T-cell (primary cell): Measurements from ENCODE around the gene PPP2R5B. TPM values are rescaled to one million over a fixed set of nuclear protein-coding genes. Genes with fewer than 3 reads are reported as not detected.

Experiments used
- ATAC-seq, 4 experiments: fragments of 200-7000 bp in 3 of 4; fragments of 150-1000 bp in 1 of 4; cut with Tn5 transposase; replicated peaks in 1 of 4; 1 replicate in 3 of 4; 2 replicates in 1 of 4; pipeline ENCODE4 v1.10.0; 2021; ENCODE audit warnings: moderate library complexity in 3 of 4, mild to moderate bottlenecking in 2 of 4, moderate number of reproducible peaks in 1 of 4
- CTCF ChIA-PET, 2 donors: fragments of 300-600 bp; sonication (Branson Sonifier 250); formaldehyde crosslinking; loops; one replicate each; lab custom pipeline; 2022; ENCODE audit warnings: antibody characterized with exemption in 2 of 2; lab: Charles Lee
- POLR2A ChIA-PET, 2 donors: fragments of 300-600 bp; sonication (Branson Sonifier 250); formaldehyde crosslinking; loops; one replicate each; lab custom pipeline; 2022; ENCODE audit warnings: antibody characterized with exemption in 2 of 2; lab: Charles Lee
- DNase-seq, 35 experiments: peaks; one replicate each; pipeline versions ENCODE4 v3.0.0 to v3.0.0-alpha.2; 2013 to 2023
- H3K27ac ChIP-seq: one replicate; pipeline ENCODE4 v1.5.1; 2013; ENCODE audit warnings: low read length
- H3K27me3 ChIP-seq, 2 experiments: replicated peaks in 1 of 2; 1 replicate in 1 of 2; 2 replicates in 1 of 2; pipeline versions ENCODE4 v1.6.1 to v1.7.0; 2013; ENCODE audit warnings: low read length in 1 of 2, mixed read lengths in 1 of 2; ENCODE audit not compliant: control insufficient read depth in 2 of 2, insufficient read depth in 2 of 2; ENCODE audit errors: extremely low read depth in 1 of 2
- H3K36me3 ChIP-seq, 2 donors: 1 replicate in 1 of 2; 2 replicates in 1 of 2; pipeline versions ENCODE4 v1.6.1 to v1.7.0; 2013; ENCODE audit warnings: low read length in 1 of 2; ENCODE audit not compliant: control insufficient read depth in 2 of 2, insufficient read depth in 1 of 2; ENCODE audit errors: extremely low read depth in 1 of 2
- H3K4me1 ChIP-seq, 2 experiments: 1 replicate in 1 of 2; 2 replicates in 1 of 2; pipeline versions ENCODE4 v1.6.1 to v1.7.0; 2013; ENCODE audit warnings: low read length in 2 of 2, mixed read lengths in 1 of 2; ENCODE audit not compliant: insufficient read depth in 2 of 2, control insufficient read depth in 1 of 2; ENCODE audit errors: extremely low read depth in 1 of 2
- H3K4me3 ChIP-seq, 2 donors: 1 replicate in 1 of 2; 2 replicates in 1 of 2; pipeline versions ENCODE4 v1.5.1 to v1.7.0; 2013; ENCODE audit warnings: mild to moderate bottlenecking in 2 of 2, low read length in 1 of 2, moderate library complexity in 1 of 2; ENCODE audit not compliant: control insufficient read depth in 1 of 2; ENCODE audit errors: extremely low read depth in 1 of 2
- H3K9me3 ChIP-seq: 2 replicates; pipeline ENCODE4 v1.7.0; 2013
- H3K27ac Mint-ChIP-seq, 2 donors: one replicate each; pipeline ENCODE4 v1.8.0; 2020 to 2021; ENCODE audit warnings: mild to moderate bottlenecking in 2 of 2, mixed read lengths in 2 of 2
- H3K27me3 Mint-ChIP-seq, 2 donors: one replicate each; pipeline ENCODE4 v1.8.0; 2021 to 2022; ENCODE audit warnings: mixed read lengths in 2 of 2
- H3K36me3 Mint-ChIP-seq: one replicate; pipeline ENCODE4 v1.8.0; 2021; ENCODE audit warnings: mixed read lengths
- H3K4me1 Mint-ChIP-seq, 3 donors: one replicate each; pipeline ENCODE4 v1.8.0; 2020 to 2022; ENCODE audit warnings: mixed read lengths in 3 of 3, mild to moderate bottlenecking in 1 of 3
- H3K4me3 Mint-ChIP-seq, 3 donors: one replicate each; pipeline ENCODE4 v1.8.0; 2020 to 2022; ENCODE audit warnings: mild to moderate bottlenecking in 3 of 3, mixed read lengths in 3 of 3, moderate library complexity in 3 of 3
- H3K9me3 Mint-ChIP-seq, 3 donors: one replicate each; pipeline ENCODE4 v1.8.0; 2020 to 2022; ENCODE audit warnings: mixed read lengths in 3 of 3
- WGBS: methylation state at CpG from one replicate; pipeline ENCODE4 v1.1.5; 2013; ENCODE audit warnings: missing lambda C conversion rate; ENCODE audit not compliant: insufficient coverage; 5-methylcytosine and 5-hydroxymethylcytosine counted together
- total RNA-seq, 35 experiments: library from RNA in 6 of 35; stranded (reverse) in 6 of 35; fragments of 120-200 nt in 1 of 35; gene quantifications; one replicate each; pipeline versions ENCODE4 v1.2.1 to v1.2.4 and lab custom pipeline; 2013 to 2026

PPP2R5B gene
- total RNA-seq, 5 donors from 2014 or later (not counting 1 experiment from before 2014, with no cell fraction given): 15.3 to 25.4 (median 17.2) TPM

GRCh38 chr11:64882243-64882642 is 42.2 kb upstream of the PPP2R5B start:
- Mint-ChIP-seq H3K9me3 (no peaks in the 10 kb centered on the region), H3K27ac (peak overlapping the region; percentile 16 to 27), H3K4me1 (peaks cover 42 to 53% (median 52%) of the 10 kb centered on the region in 3 donors), H3K4me3 (no peak overlapping the region), H3K36me3 (peaks cover 2% of the 10 kb centered on the region), H3K27me3 (no peaks in the 10 kb centered on the region)
- ChIA-PET POLR2A (interaction anchor here in 1 of 2 donors (1.0 kb wide), 1 partner anchor 23 kb away, joined by 9 read pairs; no protein-coding TSS in a partner anchor), CTCF (interaction anchor here in 1 of 2 donors (0.7 kb wide), 1 partner anchor 34 kb away, joined by 3 read pairs; no protein-coding TSS in a partner anchor)
- H3K4me3 ChIP-seq: no peak overlapping the region
- no peak for ATAC-seq
- no peaks in the 10 kb centered on the region for H3K27me3 ChIP-seq
- no peak for DNase-seq
- no peak overlapping the region for H3K27ac ChIP-seq
- no CpG with 5 or more reads among the region's 5 CpGs for WGBS
- H3K9me3 ChIP-seq: no peaks in the 10 kb centered on the region
- peaks cover 24 to 51% of the 10 kb centered on the region in 2 experiments for H3K4me1 ChIP-seq
- no peaks in the 10 kb centered on the region for H3K36me3 ChIP-seq

GRCh38 chr11:64883575-64883974 is 40.9 kb upstream of the PPP2R5B start:
- H3K27ac ChIP-seq: no peak overlapping the region
- H3K36me3 Mint-ChIP-seq: no peaks in the 10 kb centered on the region
- POLR2A ChIA-PET: interaction anchor here in 1 of 2 donors (0.6 kb wide), 1 partner anchor 25 kb away, joined by 3 read pairs; no protein-coding TSS in a partner anchor
- H3K4me1 Mint-ChIP-seq: peaks cover 51 to 62% (median 59%) of the 10 kb centered on the region in 3 donors
- peaks cover 30 to 63% of the 10 kb centered on the region in 2 experiments for H3K4me1 ChIP-seq
- peak overlapping the region; percentile 59 to 61 for H3K27ac Mint-ChIP-seq
- DNase-seq (no peak), ATAC-seq (no peak)
- H3K9me3 ChIP-seq: no peaks in the 10 kb centered on the region
- CTCF ChIA-PET: interaction anchor here in 1 of 2 donors (0.6 kb wide), 1 partner anchor 65 kb away, joined by 3 read pairs; no protein-coding TSS in a partner anchor
- H3K27me3 Mint-ChIP-seq: no peaks in the 10 kb centered on the region
- H3K27me3 ChIP-seq: no peaks in the 10 kb centered on the region
- 77% methylated on average over 5 of the region's 5 CpGs for WGBS
- no peaks in the 10 kb centered on the region for H3K36me3 ChIP-seq
- H3K4me3 ChIP-seq: no peak overlapping the region
- H3K4me3 Mint-ChIP-seq: no peak overlapping the region
- no peaks in the 10 kb centered on the region for H3K9me3 Mint-ChIP-seq

GRCh38 chr11:64884019-64884418 is 40.5 kb upstream of the PPP2R5B start:
- no peaks in the 10 kb centered on the region for H3K27me3 ChIP-seq
- Mint-ChIP-seq H3K4me1 (peaks cover 49 to 60% (median 55%) of the 10 kb centered on the region in 3 donors), H3K4me3 (no peak overlapping the region), H3K9me3 (no peaks in the 10 kb centered on the region), H3K36me3 (no peaks in the 10 kb centered on the region), H3K27me3 (no peaks in the 10 kb centered on the region), H3K27ac (peak overlapping the region; percentile 59 to 61)
- H3K4me1 ChIP-seq: peaks cover 30 to 64% of the 10 kb centered on the region in 2 experiments
- no peak for DNase-seq
- H3K36me3 ChIP-seq: no peaks in the 10 kb centered on the region
- H3K4me3 ChIP-seq: no peak overlapping the region
- WGBS: 97% methylated on average over 5 of the region's 8 CpGs
- ATAC-seq: no peak
- no peaks in the 10 kb centered on the region for H3K9me3 ChIP-seq
- POLR2A ChIA-PET: no interaction called here
- CTCF ChIA-PET: interaction anchor here in 1 of 2 donors (1.1 kb wide), 1 partner anchor 11 kb away, joined by 4 read pairs; no protein-coding TSS in a partner anchor
- no peak overlapping the region for H3K27ac ChIP-seq

- Mint-ChIP-seq H3K4me1 (peaks cover 33 to 43% (median 39%) of the 10 kb centered on the region in 3 donors), H3K27me3 (no peaks in the 10 kb centered on the region), H3K9me3 (no peaks in the 10 kb centered on the region), H3K27ac (peak overlapping the region; percentile 74 to 82), H3K36me3 (no peaks in the 10 kb centered on the region), H3K4me3 (peak overlapping the region in 1 of 3 donors; percentile 0)
- DNase-seq (peak in 3 of 35 experiments; percentile 33 to 64 (median 40)), ATAC-seq (peak; percentile 67 to 75 (median 72))
- H3K27me3 ChIP-seq: no peaks in the 10 kb centered on the region
- H3K4me1 ChIP-seq: peaks cover 18 to 48% of the 10 kb centered on the region in 2 experiments
- WGBS: 89% methylated on average over 10 of the region's 15 CpGs
- no peaks in the 10 kb centered on the region for H3K36me3 ChIP-seq
- H3K27ac ChIP-seq: peak overlapping the region; percentile 65
- H3K9me3 ChIP-seq: no peaks in the 10 kb centered on the region
- ChIA-PET POLR2A (interaction anchor here in 1 of 2 donors (0.8 kb wide), 1 partner anchor 15 kb away, joined by 3 read pairs; no protein-coding TSS in a partner anchor), CTCF (interaction anchor here (0.9 to 1.7 kb wide), 4 partner anchors 21 to 37 kb away, joined by 3 to 5 read pairs (median 4); no protein-coding TSS in a partner anchor)
- no peak overlapping the region for H3K4me3 ChIP-seq
These were observed 38.9 kb upstream of the PPP2R5B start for GRCh38 chr11:64885367-64886286.

- peak overlapping the region in 1 of 3 donors; percentile 76 for H3K4me3 Mint-ChIP-seq
- DNase-seq: no peak
- Histone ChIP-seq H3K9me3 (no peaks in the 10 kb centered on the region), H3K27ac (no peak overlapping the region), H3K4me1 (peaks cover 15 to 37% of the 10 kb centered on the region in 2 experiments), H3K36me3 (peaks cover 0 to 5% of the 10 kb centered on the region in 2 donors), H3K27me3 (no peaks in the 10 kb centered on the region), H3K4me3 (no peak overlapping the region)
- H3K36me3 Mint-ChIP-seq: no peaks in the 10 kb centered on the region
- POLR2A ChIA-PET: interaction anchor here in 1 of 2 donors (0.6 kb wide), 1 partner anchor 14 kb away, joined by 6 read pairs; no protein-coding TSS in a partner anchor
- H3K27me3 Mint-ChIP-seq: no peaks in the 10 kb centered on the region
- CTCF ChIA-PET: interaction anchor here (0.6 to 1.6 kb wide), 9 partner anchors 24 to 115 kb away, joined by 3 to 5 read pairs (median 3); no protein-coding TSS in a partner anchor
- no peak for ATAC-seq
- no peaks in the 10 kb centered on the region for H3K9me3 Mint-ChIP-seq
- peaks cover 24 to 34% (median 33%) of the 10 kb centered on the region in 3 donors for H3K4me1 Mint-ChIP-seq
- peak overlapping the region; percentile 55 to 81 for H3K27ac Mint-ChIP-seq
- 100% methylated on average over 1 of the region's 8 CpGs for WGBS
These were observed 37.2 kb upstream of the PPP2R5B start for GRCh38 chr11:64887234-64887756.
